ENCODE data around the gene MCF2L.
A peak's percentile ranks its signal among the peaks of the same experiment; 100 is the strongest.

MCF2L gene

GRCh38 chr13:113129480-113129879 lies 160.5 kb downstream of the MCF2L start:
- no peak for DNase-seq (ENCODE audit: low spot score)

GRCh38 chr13:113129921-113130750 lies 161.1 kb downstream of the MCF2L start:
- peak; percentile 40 for DNase-seq (ENCODE audit: low spot score)

GRCh38 chr13:113135281-113135760 lies 166.3 kb downstream of the MCF2L start:
- DNase-seq (ENCODE audit: low spot score): no peak

- peak; percentile 33 for DNase-seq (ENCODE audit: low spot score)
Measured at GRCh38 chr13:113137691-113138298, 168.8 kb downstream of the MCF2L start.

GRCh38 chr13:113138792-113139551 lies 170.0 kb downstream of the MCF2L start:
- DNase-seq (ENCODE audit: low spot score): peak; percentile 30

- peak; percentile 8 for DNase-seq (ENCODE audit: low spot score)
Measured at GRCh38 chr13:113139577-113139976, 170.6 kb downstream of the MCF2L start.

GRCh38 chr13:113140677-113141600 lies 171.9 kb downstream of the MCF2L start:
- DNase-seq (ENCODE audit: low spot score): peak; percentile 36

GRCh38 chr13:113141601-113141970 lies 172.6 kb downstream of the MCF2L start:
- peak; percentile 41 for DNase-seq (ENCODE audit: low spot score)

- peak; percentile 33 for DNase-seq (ENCODE audit: low spot score)
Measured at GRCh38 chr13:113142876-113143275, 173.9 kb downstream of the MCF2L start.

- DNase-seq (ENCODE audit: low spot score): peak; percentile 43
Measured at GRCh38 chr13:113143466-113144254, 174.6 kb downstream of the MCF2L start.

- DNase-seq (ENCODE audit: low spot score): no peak
Measured at GRCh38 chr13:113144255-113144629, 175.2 kb downstream of the MCF2L start.

GRCh38 chr13:113145496-113145895 lies 176.5 kb downstream of the MCF2L start:
- peak; percentile 16 for DNase-seq (ENCODE audit: low spot score)

DNA sequence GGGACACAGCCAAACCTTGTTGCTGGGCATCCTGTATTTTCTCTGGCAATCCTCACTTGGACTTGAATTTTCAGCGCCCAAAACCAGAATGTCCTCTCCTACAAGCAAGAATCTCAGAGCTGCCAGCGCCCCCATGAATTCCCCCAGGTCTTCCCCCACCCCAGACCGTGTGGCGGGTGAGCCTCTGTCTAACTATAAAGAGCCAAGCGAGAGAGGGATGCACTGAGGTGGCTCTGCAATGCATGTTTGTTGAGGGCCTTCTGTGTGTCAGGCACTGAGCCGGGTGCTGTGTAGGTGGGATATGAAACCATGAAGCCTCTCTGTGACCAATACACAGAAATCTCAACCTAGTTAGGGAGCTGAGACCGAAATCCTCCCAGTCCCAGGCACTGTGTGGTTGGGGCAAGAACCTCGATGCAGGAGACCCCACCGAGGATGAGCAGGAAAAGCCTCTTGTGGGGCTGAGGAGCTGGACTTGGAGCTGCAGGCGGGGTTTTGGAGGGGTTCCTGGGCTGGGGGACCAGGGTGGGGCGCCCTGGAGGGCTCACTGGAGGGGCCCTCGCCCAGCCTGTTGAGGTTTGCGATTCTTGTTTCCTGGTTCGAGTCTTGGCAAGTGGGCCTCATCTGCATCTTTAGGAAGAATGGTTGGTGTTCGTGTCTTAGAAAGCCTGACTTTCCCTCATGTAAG lies 177.0 kb downstream of the MCF2L start:
- DNase-seq (ENCODE audit: low spot score): peak; percentile 24

GRCh38 chr13:113146750-113147149 lies 177.7 kb downstream of the MCF2L start:
- DNase-seq (ENCODE audit: low spot score): peak; percentile 32

GRCh38 chr13:113147206-113147605 lies 178.2 kb downstream of the MCF2L start:
- DNase-seq (ENCODE audit: low spot score): no peak

GRCh38 chr13:113148407-113148806 lies 179.4 kb downstream of the MCF2L start:
- peak; percentile 37 for DNase-seq (ENCODE audit: low spot score)

DNA sequence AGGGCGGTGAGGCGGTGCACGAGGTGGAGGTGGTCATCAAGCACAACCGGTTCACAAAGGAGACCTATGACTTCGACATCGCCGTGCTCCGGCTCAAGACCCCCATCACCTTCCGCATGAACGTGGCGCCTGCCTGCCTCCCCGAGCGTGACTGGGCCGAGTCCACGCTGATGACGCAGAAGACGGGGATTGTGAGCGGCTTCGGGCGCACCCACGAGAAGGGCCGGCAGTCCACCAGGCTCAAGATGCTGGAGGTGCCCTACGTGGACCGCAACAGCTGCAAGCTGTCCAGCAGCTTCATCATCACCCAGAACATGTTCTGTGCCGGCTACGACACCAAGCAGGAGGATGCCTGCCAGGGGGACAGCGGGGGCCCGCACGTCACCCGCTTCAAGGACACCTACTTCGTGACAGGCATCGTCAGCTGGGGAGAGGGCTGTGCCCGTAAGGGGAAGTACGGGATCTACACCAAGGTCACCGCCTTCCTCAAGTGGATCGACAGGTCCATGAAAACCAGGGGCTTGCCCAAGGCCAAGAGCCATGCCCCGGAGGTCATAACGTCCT lies 180.0 kb downstream of the MCF2L start:
- peak; percentile 41 for DNase-seq (ENCODE audit: low spot score)
